Vagina (tissue), 2 donors: ENCODE measurements around the gene GALNT15. TPM values are rescaled to one million over a fixed set of nuclear protein-coding genes. Genes with fewer than 3 reads are reported as not detected.

ENCODE experiments used
- DNase-seq, 2 donors: peaks; one replicate each; pipeline ENCODE4 v3.0.0-alpha.2; 2017; ENCODE audit errors: extremely low spot score in 2 of 2
- H3K27ac ChIP-seq: fragments of 200-600 bp; sonication (generic); one replicate; pipeline ENCODE4 v1.5.1; 2019
- H3K27me3 ChIP-seq: fragments of 200-600 bp; sonication (generic); one replicate; pipeline ENCODE4 v1.5.1; 2019
- H3K36me3 ChIP-seq, 2 donors: fragments of 200-600 bp; sonication (generic); one replicate each; pipeline ENCODE4 v1.5.1; 2017 to 2019
- H3K4me1 ChIP-seq: fragments of 200-600 bp; sonication (generic); one replicate; pipeline ENCODE4 v1.5.1; 2019
- H3K4me3 ChIP-seq, 2 donors: fragments of 200-600 bp; sonication (generic); 1 replicate in 1 of 2; 2 replicates in 1 of 2; pipeline ENCODE4 v1.5.1; 2016 to 2019
- H3K9me3 ChIP-seq: fragments of 200-600 bp; sonication (generic); one replicate; pipeline ENCODE4 v1.5.1; 2019
- CTCF ChIP-seq, 3 experiments: fragments of 450-650 bp in 2 of 3; fragments of 200-600 bp in 1 of 3; sonication (generic) in 1 of 3; IDR thresholded peaks; one replicate each; pipeline ENCODE4 v1.5.1; 2017 to 2019; ENCODE audit warnings: antibody characterized with exemption in 3 of 3, mild to moderate bottlenecking in 2 of 3, moderate library complexity in 2 of 3
- POLR2A ChIP-seq, 2 donors: fragments of 450-650 bp; IDR thresholded peaks; one replicate each; pipeline ENCODE4 v1.6.1; 2017; ENCODE audit warnings: antibody characterized with exemption in 2 of 2, mild to moderate bottlenecking in 2 of 2, moderate library complexity in 2 of 2
- POLR2AphosphoS5 ChIP-seq, 2 donors: sonication (generic); formaldehyde crosslinking; IDR thresholded peaks; one replicate each; pipeline ENCODE4 v1.9.0; 2017; ENCODE audit warnings: antibody characterized with exemption in 2 of 2, mild to moderate bottlenecking in 2 of 2, low read depth in 1 of 2; ENCODE audit not compliant: insufficient read depth in 1 of 2
- intact Hi-C: fragments of 100-400 bp; cut with DNase I; formaldehyde crosslinking; loops from one replicate; pipeline ENCODE4 v1.15.1; 2023
- total RNA-seq: library from RNA; depleted of rRNA; stranded (reverse); fragments of >200 nt; gene quantifications from one replicate; pipeline ENCODE4 v1.2.3, GENCODE V29; 2016

The GALNT15 gene
- total RNA-seq, 1 donor from 2014 or later = 225 TPM

DNA sequence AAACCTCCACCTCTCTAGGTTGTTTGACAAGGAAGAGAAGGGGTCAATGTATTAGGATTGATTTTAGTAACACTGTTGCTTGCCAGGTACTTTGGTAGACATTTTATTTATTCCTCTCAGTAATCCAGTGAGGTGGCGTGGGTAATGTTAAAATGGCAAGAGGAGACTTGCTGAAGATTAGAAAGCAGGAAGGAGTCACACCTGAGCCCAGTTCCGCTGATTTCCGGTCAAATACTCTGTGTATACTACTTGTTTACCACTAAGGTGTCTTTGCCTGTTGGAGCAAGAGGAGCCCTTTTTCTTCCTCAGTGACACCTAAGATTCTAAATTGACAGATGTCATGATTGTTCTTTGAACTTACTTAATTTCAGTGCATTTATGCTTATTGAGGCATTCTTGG is 92.2 kb downstream of the GALNT15 start:
- Histone ChIP-seq H3K9me3 (no peaks in the 10 kb centered on the region), H3K36me3 (peaks cover 0 to 8% of the 10 kb centered on the region in 2 donors), H3K27me3 (no peaks in the 10 kb centered on the region), H3K27ac (no peak overlapping the region), H3K4me1 (peaks cover 49% of the 10 kb centered on the region), H3K4me3 (no peak overlapping the region)
- intact Hi-C loops = no loop called here
- no peak for DNase-seq
- TF ChIP-seq CTCF (IDR thresholded peaks at IDR 0.05) (no peak), POLR2AphosphoS5 (IDR thresholded peaks at IDR 0.05; ENCODE audit: insufficient read depth in 1 of 2, low read depth in 1 of 2) (no peak), POLR2A (IDR thresholded peaks at IDR 0.05) (no peak)

- no peak for DNase-seq
- Histone ChIP-seq H3K27me3 (no peaks in the 10 kb centered on the region), H3K9me3 (no peaks in the 10 kb centered on the region), H3K4me3 (no peak overlapping the region), H3K36me3 (peaks cover 0 to 8% of the 10 kb centered on the region in 2 donors), H3K4me1 (peaks cover 17% of the 10 kb centered on the region), H3K27ac (no peak overlapping the region)
- TF ChIP-seq CTCF (IDR thresholded peaks at IDR 0.05) (no peak), POLR2AphosphoS5 (IDR thresholded peaks at IDR 0.05; ENCODE audit: insufficient read depth in 1 of 2, low read depth in 1 of 2) (no peak), POLR2A (IDR thresholded peaks at IDR 0.05) (no peak)
- intact Hi-C loops = no loop called here
Measured at GRCh38 chr3:16270855-16271254, 96.4 kb downstream of the GALNT15 start.

DNA sequence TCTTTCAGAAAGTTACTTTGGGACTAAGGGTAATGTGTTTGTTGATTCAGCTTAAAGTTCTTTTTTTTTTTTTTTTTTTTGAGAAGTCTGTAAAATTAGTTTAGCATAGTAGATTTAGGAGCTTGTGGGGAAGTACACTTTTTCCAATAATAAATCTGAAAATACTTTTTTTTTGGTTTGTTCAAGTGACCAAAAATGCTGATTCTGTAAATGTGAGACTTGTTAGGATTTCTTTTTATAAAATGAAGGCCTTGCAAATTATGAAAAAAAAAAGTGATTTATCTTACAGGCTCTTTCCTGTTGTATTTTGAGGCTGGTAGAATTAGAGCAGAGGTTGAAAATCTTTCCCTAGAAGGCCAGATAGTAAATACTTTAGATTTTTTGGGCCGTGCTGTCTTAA is 98.1 kb downstream of the GALNT15 start:
- H3K27me3 ChIP-seq = no peaks in the 10 kb centered on the region
- TF ChIP-seq CTCF (IDR thresholded peaks at IDR 0.05) (no peak), POLR2A (IDR thresholded peaks at IDR 0.05) (no peak), POLR2AphosphoS5 (IDR thresholded peaks at IDR 0.05; ENCODE audit: insufficient read depth in 1 of 2, low read depth in 1 of 2) (no peak)
- DNase-seq = no peak
- no peaks in the 10 kb centered on the region for H3K4me1 ChIP-seq
- H3K4me3 ChIP-seq = no peak overlapping the region
- peaks cover 0 to 13% of the 10 kb centered on the region in 2 donors for H3K36me3 ChIP-seq
- H3K27ac ChIP-seq = no peak overlapping the region
- intact Hi-C loops = no loop called here
- H3K9me3 ChIP-seq = no peaks in the 10 kb centered on the region

GRCh38 chr3:16273867-16274266 is 99.4 kb downstream of the GALNT15 start:
- TF ChIP-seq CTCF (IDR thresholded peaks at IDR 0.05) (no peak), POLR2A (IDR thresholded peaks at IDR 0.05) (no peak), POLR2AphosphoS5 (IDR thresholded peaks at IDR 0.05; ENCODE audit: insufficient read depth in 1 of 2, low read depth in 1 of 2) (no peak)
- Histone ChIP-seq H3K4me1 (no peaks in the 10 kb centered on the region), H3K9me3 (no peaks in the 10 kb centered on the region), H3K27me3 (no peaks in the 10 kb centered on the region), H3K36me3 (peaks cover 0 to 16% of the 10 kb centered on the region in 2 donors), H3K4me3 (no peak overlapping the region), H3K27ac (no peak overlapping the region)
- DNase-seq = no peak
- intact Hi-C loops = no loop called here

GRCh38 chr3:16277471-16277870 is 103.0 kb downstream of the GALNT15 start:
- Histone ChIP-seq H3K4me3 (no peak overlapping the region), H3K4me1 (no peaks in the 10 kb centered on the region), H3K27me3 (no peaks in the 10 kb centered on the region), H3K9me3 (no peaks in the 10 kb centered on the region), H3K27ac (no peak overlapping the region), H3K36me3 (peaks cover 0 to 8% of the 10 kb centered on the region in 2 donors)
- no peak for DNase-seq
- TF ChIP-seq CTCF (IDR thresholded peaks at IDR 0.05) (no peak), POLR2A (IDR thresholded peaks at IDR 0.05) (no peak), POLR2AphosphoS5 (IDR thresholded peaks at IDR 0.05; ENCODE audit: insufficient read depth in 1 of 2, low read depth in 1 of 2) (no peak)
- intact Hi-C loops = no loop called here
